GM12801 (cell line): ENCODE results near the gene HOXB6.

Source experiments
- CTCF ChIP-seq: IDR thresholded peaks from one replicate; pipeline ENCODE4 v1.5.1; 2011; ENCODE audit warnings: control low read depth; ENCODE audit not compliant: insufficient read length; ENCODE audit errors: extremely low read depth

HOXB6 gene

DNA sequence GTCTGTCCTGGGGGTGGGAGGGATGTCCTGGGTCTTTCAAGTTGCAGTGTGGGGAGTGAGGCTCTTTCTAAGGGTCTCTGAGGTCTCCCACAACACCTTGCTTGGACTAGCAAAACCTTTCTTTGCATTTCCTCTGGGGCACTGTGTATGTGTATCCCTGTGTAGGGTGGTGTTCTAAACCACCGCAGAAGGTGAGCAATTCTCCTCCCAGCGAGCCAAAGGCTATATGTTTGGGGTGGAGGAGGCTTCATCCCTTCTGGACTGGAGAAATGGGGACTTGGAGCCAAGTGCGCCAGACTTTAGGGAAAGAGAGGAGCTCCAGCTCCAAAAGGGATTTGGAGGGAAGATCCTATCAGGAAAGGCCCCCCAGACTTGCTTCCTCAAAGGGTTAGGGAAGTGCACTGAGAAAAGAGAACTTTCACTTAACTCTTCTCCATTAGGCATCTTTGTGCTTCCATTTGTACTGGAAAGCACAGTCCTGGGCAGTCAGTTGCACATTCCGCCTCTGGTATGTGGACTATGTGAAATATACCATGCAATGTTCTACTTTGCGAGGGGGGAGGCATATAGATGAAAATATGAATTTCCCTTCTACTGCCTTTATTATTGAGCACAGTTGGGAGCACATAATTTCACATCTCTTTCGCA, 40.2 kb upstream of the HOXB6 start:
- no peak for TF ChIP-seq CTCF

- no peak for TF ChIP-seq CTCF
Observed at GRCh38 chr17:48644159-48644558, 39.4 kb upstream of the HOXB6 start.

DNA sequence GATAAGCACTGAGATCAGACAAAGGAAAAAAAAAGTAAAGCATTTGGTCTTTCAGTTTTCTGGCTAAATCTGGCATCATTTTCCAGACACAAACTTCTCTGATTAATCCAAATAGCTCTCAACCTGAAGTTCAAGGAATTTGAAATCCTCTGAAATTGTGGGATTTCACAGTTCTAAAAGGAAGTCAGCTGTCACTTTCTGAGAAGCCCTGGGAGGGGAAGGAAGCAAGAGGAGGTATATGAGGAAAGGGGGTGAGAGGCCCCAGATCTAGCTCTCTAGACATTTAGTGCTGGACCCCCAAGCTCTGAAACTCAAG, 38.9 kb upstream of the HOXB6 start:
- TF ChIP-seq CTCF: no peak

DNA sequence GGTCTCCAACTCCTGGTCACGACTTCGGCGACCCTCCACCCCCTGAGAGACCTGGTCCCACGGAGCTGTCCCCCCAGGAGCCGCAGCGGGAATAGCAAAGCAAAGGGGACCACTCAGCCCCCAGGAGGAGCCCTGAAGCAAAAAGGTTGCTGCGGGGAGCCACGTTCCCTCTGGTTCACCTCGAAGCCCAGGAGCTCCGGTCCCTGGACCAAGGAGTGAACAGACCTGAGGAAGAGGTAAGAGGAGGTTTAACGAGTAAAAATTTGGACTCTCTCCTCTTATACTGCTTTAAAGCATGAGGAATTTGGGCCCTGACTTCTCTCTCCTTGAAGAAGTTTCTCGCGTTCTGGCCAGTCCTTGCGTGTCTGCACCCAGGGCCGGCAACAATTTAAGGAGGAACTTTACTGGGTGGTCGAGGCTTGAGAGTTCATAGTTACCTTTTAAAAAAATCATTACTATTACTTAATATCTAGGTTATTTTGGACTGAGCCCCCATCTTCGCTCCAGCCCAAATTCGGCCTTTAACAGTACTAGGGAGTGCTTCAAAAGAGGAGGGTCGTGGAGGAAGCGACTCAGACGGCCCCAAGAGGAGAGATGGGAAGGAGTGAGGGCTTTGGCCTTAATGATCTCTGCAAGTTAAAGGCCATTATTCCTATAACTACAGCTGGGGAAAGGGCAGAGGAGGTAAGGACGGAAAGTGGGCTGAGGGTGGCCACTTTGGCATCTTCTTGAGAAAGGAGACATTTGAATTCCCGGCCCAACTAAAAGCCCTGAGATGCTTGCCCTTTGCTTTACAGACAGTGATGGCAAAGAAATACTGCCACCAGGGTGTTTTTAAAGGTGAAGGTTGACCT, 38.3 kb upstream of the HOXB6 start:
- no peak for TF ChIP-seq CTCF

DNA sequence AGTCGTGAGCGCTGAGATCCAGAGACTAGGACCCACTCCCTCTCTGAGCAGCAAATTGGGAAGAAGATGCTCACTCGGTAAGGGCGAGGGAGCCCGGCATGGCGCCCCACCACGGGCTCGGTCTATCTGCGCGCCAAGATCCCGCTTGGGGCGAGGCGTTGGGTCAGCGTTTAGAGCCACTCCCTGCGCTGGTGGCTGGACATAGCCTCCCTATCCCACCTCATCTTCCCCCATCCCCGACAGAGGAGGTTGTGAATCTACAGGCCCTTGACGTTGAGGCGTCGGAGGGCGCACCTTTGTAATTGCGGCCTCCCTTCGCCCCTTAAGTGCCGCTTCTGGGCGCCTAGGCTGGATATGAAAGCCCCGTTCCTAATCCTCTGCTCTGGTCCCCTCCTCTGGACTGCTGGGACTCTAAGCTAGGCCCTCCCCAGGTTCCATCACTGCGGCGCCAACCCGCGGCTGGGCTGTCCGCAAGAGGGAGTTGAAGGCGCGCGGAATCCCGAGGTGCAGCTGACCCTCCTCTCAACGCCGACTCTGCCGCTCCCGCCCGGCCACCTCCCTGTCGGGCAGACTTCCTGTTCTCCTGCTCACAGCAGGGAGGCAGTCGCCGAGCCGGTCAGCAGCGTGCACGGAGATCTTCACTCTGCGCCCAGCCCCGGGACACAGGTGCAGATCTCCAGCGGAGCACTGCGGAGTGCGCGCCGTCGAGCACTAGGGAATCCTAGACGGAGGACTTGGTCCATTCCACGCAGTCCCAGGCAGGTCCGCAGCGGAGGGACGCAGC, 37.5 kb upstream of the HOXB6 start:
- TF ChIP-seq CTCF: no peak

DNA sequence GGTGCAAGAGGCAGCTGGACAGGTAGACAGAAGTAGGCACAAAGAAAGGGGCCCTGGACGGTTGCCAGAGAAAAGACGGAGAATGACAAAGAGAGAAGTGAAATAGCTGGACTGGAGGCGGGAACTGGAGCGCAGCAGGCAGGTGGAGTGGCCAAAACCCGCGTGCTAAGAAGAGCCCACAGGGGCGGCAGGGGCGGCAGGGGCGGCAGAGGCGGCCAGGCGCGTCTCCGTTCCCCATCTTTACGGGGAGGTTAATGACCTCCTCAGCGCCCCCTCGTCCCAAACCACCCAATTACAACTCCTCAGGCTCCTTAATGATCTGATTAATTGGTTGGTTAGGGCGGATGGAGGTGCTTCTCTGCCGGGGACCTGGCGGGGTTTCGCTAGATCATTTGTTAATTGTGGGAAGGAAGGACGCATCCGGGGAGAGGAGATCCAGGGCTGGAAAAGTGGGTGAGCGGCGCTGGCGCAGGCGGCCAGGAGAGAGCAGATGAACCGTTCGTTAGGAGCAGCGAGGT, 36.8 kb upstream of the HOXB6 start:
- TF ChIP-seq CTCF: no peak

DNA sequence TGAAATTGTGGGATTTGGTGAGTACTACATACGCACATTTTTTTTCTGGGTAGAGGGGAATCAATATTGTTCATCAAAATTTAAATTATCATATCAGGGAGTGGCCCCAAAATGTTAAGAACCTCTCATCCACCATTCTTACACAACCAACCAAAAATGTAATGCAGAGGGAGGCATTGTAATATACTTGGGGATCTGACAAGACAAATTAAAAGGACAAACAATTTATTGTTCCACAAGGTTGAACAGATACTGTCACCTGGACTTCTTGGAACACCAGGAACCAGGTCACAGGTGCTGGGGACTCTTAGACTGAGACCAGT, 36.0 kb upstream of the HOXB6 start:
- no peak for TF ChIP-seq CTCF
